Hepatocyte (in vitro differentiated cells): Measurements from ENCODE around the gene SHC1. TPM values are rescaled to one million over a fixed set of nuclear protein-coding genes. Genes with fewer than 3 reads are reported as not detected.
A peak's percentile ranks its signal among the peaks of the same experiment; 100 is the strongest.
"Not testable (repeated sequence)": the region's sequence is repeated elsewhere in the genome, so short reads cannot be mapped to it uniquely, and the experiment has no call there.

ENCODE experiments used
- DNase-seq: peaks from one replicate; pipeline ENCODE4 v3.0.0-alpha.2; 2016; ENCODE audit warnings: low spot score
- H2AFZ ChIP-seq: fragments of 200-600 bp; sonication (generic); 2 replicates; pipeline ENCODE4 v1.6.0; 2016; ENCODE audit warnings: antibody characterized with exemption, mild to moderate bottlenecking
- H3K27ac ChIP-seq: fragments of 200-600 bp; sonication (generic); 2 replicates; pipeline ENCODE4 v1.5.1; 2016; ENCODE audit warnings: mild to moderate bottlenecking
- H3K27me3 ChIP-seq: fragments of 200-600 bp; sonication (generic); 2 replicates; pipeline ENCODE4 v1.6.1; 2016
- H3K36me3 ChIP-seq: fragments of 200-600 bp; sonication (generic); replicated peaks from 2 replicates; pipeline ENCODE4 v1.5.1; 2016; ENCODE audit warnings: low read depth; ENCODE audit not compliant: insufficient read depth
- H3K4me1 ChIP-seq: fragments of 200-600 bp; sonication (generic); 2 replicates; pipeline ENCODE4 v1.5.1; 2016; ENCODE audit warnings: mild to moderate bottlenecking, moderate library complexity; ENCODE audit not compliant: insufficient read depth
- H3K4me2 ChIP-seq: fragments of 200-600 bp; sonication (generic); 2 replicates; pipeline ENCODE4 v1.6.0; 2016
- H3K4me3 ChIP-seq: fragments of 200-600 bp; sonication (generic); 2 replicates; pipeline ENCODE4 v1.5.1; 2016; ENCODE audit warnings: mild to moderate bottlenecking
- H3K79me2 ChIP-seq: fragments of 200-600 bp; sonication (generic); 2 replicates; pipeline ENCODE4 v1.6.0; 2017; ENCODE audit warnings: mild to moderate bottlenecking
- H3K9me2 ChIP-seq: fragments of 200-600 bp; sonication (generic); replicated peaks from 2 replicates; pipeline ENCODE4 v1.6.0; 2017; ENCODE audit warnings: mild to moderate bottlenecking; ENCODE audit not compliant: insufficient read depth
- H3K9me3 ChIP-seq: fragments of 200-600 bp; sonication (generic); 2 replicates; pipeline ENCODE4 v1.5.1; 2016; ENCODE audit warnings: low read depth, mild to moderate bottlenecking
- H4K20me1 ChIP-seq: fragments of 200-600 bp; sonication (generic); 2 replicates; pipeline ENCODE4 v1.6.0; 2016; ENCODE audit warnings: mild to moderate bottlenecking; ENCODE audit not compliant: insufficient read depth, poor library complexity, severe bottlenecking
- EZH2 ChIP-seq: fragments of 200-600 bp; sonication (generic); IDR thresholded peaks from 2 replicates; pipeline ENCODE4 v1.6.1; 2016; ENCODE audit warnings: antibody characterized with exemption, mild to moderate bottlenecking, borderline replicate concordance
- EZH2phosphoT487 ChIP-seq: fragments of 200-600 bp; sonication (generic); IDR thresholded peaks from one replicate; pipeline ENCODE4 v1.6.1; 2018; ENCODE audit warnings: antibody characterized with exemption, mild to moderate bottlenecking, low read depth, moderate library complexity; ENCODE audit not compliant: unreplicated experiment, severe bottlenecking
- WGBS: methylation state at CpG from one replicate; pipeline ENCODE4 v1.1.6; 2016; ENCODE audit warnings: low lambda C conversion rate; ENCODE audit errors: missing lambda C conversion rate; 5-methylcytosine and 5-hydroxymethylcytosine counted together
- polyA plus RNA-seq: library from polyadenylated mRNA; unstranded; fragments of >200 nt; fragmentation: Nextera tagmentation; extraction: Ambion mirVana; gene quantifications from 2 replicates; pipeline ENCODE4 v1.2.1, GENCODE V29; 2016
- total RNA-seq: library from RNA; depleted of rRNA; stranded (reverse); fragments of >200 nt; gene quantifications from 2 replicates; pipeline ENCODE4 v1.2.3, GENCODE V29; 2014
- TF ChIP-seq, protein P1 (sequence below): fragments of 200-600 bp; sonication (generic); IDR thresholded peaks from 2 replicates; pipeline ENCODE4 v1.5.1; 2016; ENCODE audit warnings: antibody characterized with exemption, mild to moderate bottlenecking; ENCODE audit not compliant: poor library complexity

The SHC1 gene
- total and polyA plus RNA-seq, 2 experiments from 2014 or later = 95.6 to 107 TPM

DNA sequence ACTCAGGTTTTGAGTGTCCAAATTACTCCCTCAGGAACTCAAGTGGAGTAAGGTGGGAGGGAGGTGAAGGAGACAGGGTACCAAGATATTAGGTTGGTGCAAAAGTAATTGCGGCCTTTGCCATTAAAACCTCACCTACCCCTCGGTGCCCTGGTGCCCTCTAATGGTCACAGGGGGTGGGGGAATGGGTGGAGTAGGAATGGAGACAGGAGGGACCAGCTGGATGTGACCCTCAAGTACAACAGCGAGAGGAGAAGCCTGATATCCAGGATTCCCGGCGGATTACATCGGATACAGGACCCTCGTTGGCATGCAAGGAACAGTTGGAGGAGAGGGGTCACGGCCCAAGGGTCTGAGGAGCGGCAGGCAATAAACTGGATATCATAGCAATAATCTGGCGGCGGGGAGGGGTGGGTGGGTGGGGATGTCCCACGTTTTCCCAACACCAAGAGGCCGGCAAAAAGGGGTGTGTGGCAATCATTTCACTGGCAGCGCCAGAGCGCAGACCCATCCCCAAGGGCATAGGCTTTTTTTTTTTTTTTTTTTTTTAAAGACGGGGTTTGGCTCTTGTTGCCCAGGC is 27.7 kb upstream of the SHC1 start:
- 89% methylated on average over 15 of the region's 16 CpGs for WGBS
- Histone ChIP-seq H3K27ac (no peak overlapping the region), H3K4me3 (no peak overlapping the region), H3K4me1 (peaks cover 11% of the 10 kb centered on the region), H3K9me2 (no peaks in the 10 kb centered on the region), H3K36me3 (no peaks in the 10 kb centered on the region), H3K4me2 (peak overlapping the region; percentile 92), H4K20me1 (no peaks in the 10 kb centered on the region), H3K9me3 (no peaks in the 10 kb centered on the region), H3K79me2 (peaks cover 9% of the 10 kb centered on the region), H3K27me3 (no peaks in the 10 kb centered on the region), H2AFZ (no peak overlapping the region)
- no peak for TF ChIP-seq EZH2phosphoT487
- no peak for TF ChIP-seq EZH2
- TF ChIP-seq, protein P1, sequence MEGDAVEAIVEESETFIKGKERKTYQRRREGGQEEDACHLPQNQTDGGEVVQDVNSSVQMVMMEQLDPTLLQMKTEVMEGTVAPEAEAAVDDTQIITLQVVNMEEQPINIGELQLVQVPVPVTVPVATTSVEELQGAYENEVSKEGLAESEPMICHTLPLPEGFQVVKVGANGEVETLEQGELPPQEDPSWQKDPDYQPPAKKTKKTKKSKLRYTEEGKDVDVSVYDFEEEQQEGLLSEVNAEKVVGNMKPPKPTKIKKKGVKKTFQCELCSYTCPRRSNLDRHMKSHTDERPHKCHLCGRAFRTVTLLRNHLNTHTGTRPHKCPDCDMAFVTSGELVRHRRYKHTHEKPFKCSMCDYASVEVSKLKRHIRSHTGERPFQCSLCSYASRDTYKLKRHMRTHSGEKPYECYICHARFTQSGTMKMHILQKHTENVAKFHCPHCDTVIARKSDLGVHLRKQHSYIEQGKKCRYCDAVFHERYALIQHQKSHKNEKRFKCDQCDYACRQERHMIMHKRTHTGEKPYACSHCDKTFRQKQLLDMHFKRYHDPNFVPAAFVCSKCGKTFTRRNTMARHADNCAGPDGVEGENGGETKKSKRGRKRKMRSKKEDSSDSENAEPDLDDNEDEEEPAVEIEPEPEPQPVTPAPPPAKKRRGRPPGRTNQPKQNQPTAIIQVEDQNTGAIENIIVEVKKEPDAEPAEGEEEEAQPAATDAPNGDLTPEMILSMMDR = no peak
- DNase-seq = no peak

DNA sequence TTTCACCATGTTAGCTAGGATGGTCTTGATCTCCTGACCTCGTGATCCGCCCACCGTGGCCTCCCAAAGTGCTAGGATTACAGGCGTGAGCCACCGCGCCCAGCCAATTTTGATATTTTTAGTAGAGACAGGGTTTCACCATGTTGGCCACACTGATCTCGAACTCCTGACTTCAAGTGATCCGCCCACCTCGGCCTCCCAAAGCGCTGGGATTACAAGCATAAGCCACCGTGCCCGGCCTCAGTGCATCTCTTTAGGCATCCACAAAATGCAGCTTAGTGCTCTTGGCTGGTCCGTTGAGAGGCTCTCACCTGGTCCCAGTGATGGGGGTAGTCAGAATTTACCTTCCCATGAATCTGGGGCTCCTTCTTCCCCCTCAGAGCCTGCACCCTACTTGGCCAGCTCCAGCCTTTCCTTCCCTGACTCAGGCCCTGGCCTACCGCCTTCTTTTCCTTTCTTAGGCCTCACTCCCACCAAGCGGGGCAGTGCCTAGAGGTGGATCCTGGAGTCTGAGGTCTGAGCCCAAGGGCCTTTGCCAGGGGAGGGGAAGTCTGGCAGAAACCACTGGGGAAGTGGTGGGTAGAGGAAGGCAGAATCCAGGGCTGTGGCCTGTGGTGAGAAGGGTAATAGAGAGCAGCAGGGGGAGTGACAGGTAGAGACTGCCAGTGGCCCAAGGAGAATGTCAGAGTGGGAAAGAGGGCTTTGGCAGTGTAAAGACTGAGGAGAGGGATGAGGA is 26.6 kb upstream of the SHC1 start:
- peaks cover 3% of the 10 kb centered on the region for H3K79me2 ChIP-seq
- H3K4me2 ChIP-seq = no peak overlapping the region
- WGBS = 89% methylated on average over 15 of the region's 15 CpGs
- H3K27me3 ChIP-seq = no peaks in the 10 kb centered on the region
- H2AFZ ChIP-seq = no peak overlapping the region
- no peak overlapping the region for H3K27ac ChIP-seq
- H3K9me2 ChIP-seq = no peaks in the 10 kb centered on the region
- H4K20me1 ChIP-seq = no peaks in the 10 kb centered on the region
- H3K9me3 ChIP-seq = no peaks in the 10 kb centered on the region
- TF ChIP-seq EZH2 (no peak), EZH2phosphoT487 (no peak)
- TF ChIP-seq, protein P1 = no peak
- H3K4me1 ChIP-seq = peaks cover 11% of the 10 kb centered on the region
- no peak for DNase-seq
- H3K36me3 ChIP-seq = no peaks in the 10 kb centered on the region
- no peak overlapping the region for H3K4me3 ChIP-seq

DNA sequence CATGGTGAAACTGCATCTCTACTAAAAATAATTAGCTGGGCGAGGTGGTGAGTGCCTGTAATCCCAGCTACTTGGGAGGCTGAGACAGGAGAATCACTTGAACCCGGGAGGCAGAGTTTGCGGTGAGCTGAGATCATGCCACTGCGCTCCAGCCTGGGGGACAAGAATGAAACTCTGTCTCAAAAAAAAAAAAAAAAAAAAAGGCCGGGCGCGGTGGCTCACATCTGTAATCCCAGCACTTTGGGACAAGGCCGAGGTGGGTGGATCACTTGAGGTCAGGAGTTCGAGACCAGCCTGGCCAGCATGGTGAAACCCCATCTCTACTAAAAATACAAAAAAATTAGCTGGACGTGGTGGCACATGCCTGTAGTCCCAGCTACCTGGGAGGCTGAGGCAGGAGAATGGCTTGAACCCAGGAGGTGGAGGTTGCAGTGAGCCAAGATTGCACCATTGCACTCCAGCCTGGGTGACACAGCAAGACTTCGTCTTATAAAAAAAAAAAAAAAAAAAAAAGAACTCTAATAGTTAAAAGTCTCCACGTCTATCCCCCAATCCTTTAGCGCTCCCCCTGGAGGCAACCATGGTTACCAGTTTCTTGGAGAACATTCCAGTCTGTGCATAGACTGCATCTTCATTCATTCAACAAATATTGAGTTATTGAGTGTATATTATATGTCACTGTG is 24.9 kb upstream of the SHC1 start:
- H3K27me3 ChIP-seq, H3K9me3 ChIP-seq, H3K36me3 ChIP-seq, H3K4me2 ChIP-seq, H2AFZ ChIP-seq, H3K79me2 ChIP-seq, H3K9me2 ChIP-seq, H3K27ac ChIP-seq, H3K4me3 ChIP-seq, H4K20me1 ChIP-seq: not testable (repeated sequence)
- DNase-seq = peak; percentile 75
- TF ChIP-seq, protein P1 = peak; percentile 30
- WGBS = 63% methylated on average over 10 of the region's 13 CpGs
- H3K4me1 ChIP-seq = peaks cover 11% of the 10 kb centered on the region
